GM12872 (cell line): ENCODE data around the gene IQCM.

Source experiments
- CTCF ChIP-seq: IDR thresholded peaks from 3 replicates; pipeline ENCODE4 v1.5.1; 2011; ENCODE audit warnings: low read depth, mild to moderate bottlenecking, low read length, moderate library complexity; ENCODE audit not compliant: insufficient read depth

The IQCM gene

DNA sequence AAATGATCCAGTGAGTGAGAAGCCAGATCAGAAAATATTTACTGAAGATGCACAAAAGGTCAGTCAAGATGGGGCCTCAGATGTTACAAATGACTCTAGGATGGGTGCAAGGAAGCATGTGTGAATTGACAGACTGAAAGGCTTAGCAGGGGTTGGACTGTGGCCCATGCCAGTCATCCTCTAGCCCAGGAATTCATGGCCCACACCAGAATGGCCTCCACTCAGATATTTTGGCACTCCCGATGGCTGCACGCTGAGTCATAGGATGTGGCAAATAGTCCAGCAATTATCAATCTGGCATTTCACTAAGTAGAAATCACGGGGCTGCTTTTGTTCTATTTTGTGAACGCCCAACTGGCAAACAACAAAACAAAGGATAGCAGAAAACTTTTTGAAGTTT lies 406.5 kb downstream of the IQCM start:
- no peak for TF ChIP-seq CTCF

DNA sequence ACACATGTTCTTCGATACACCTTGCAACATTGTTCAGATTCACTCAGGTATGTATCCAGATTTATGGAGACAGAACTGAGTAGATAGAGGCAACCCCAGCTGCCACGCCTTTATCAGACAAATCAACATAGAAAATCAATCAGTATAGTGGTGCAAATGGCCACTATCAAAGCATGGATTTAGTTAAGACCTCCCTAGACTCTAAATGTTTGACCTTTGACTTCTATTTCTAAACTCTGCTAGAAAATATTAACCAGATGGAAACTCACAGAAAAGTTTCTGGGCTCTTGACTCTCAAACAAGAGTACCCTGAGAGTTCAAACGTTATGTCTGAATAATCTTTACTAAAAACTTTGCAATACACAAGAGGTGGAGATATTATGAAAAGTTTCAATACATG lies 411.5 kb downstream of the IQCM start:
- TF ChIP-seq CTCF, result no peak

- TF ChIP-seq CTCF, result no peak
Observed at GRCh38 chr4:149403081-149403480, 412.6 kb downstream of the IQCM start.

DNA sequence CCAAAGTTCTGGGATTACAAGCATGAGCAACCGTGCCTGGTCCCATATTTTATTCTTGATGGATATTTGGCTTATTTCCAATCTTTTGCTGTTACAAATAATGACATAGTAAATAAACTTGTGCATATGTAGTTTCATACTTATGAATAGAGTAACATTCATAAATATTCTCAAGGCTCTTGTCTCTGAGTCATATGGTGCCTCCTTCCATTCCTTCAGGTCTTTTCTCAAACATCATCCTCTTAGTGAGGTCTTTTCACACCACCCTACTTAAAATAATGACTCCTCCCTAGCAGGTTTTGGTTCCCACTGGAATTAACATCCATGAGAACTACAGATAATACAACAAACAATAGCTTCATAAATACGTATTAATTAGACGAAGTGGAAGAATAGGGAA lies 416.6 kb downstream of the IQCM start:
- no peak for TF ChIP-seq CTCF

DNA sequence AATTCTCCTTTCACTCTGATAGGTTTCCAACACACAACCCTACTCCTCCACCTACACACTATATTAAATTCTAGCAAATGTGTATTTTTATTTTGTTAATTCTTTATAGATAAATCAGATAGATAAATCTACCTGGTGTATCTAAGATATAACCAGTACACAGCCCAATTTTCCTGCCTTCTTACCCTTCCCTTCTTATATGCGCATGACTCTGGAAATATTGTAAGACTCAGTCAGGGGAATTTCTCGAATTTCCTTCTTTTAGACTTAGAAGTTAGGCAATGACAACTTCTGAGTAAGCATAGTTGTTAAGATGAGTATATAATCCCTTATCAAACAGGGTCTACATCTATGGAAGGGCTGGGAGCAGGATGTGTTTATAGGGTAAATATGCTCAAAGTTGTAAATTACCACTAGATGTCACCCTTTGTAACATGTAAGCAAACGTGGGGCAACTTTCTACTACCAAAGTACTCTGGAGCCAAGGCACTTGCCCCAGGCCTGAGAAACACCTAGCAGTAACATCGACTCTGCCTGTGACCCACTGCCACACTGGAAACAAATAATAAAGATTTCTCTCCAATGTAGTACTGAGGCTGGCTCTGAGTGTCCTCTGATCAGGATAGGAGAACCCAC lies 444.7 kb downstream of the IQCM start:
- peak; percentile 42 for TF ChIP-seq CTCF

GRCh38 chr4:149370002-149370401 lies 445.6 kb downstream of the IQCM start:
- TF ChIP-seq CTCF, result no peak

- no peak for TF ChIP-seq CTCF
Observed at GRCh38 chr4:149353241-149353640, 462.4 kb downstream of the IQCM start.
